HepG2 (cell line): Measurements from ENCODE around the gene CMIP. TPM values are rescaled to one million over a fixed set of nuclear protein-coding genes. Genes with fewer than 3 reads are reported as not detected.

ENCODE experiments used
- AHR ChIP-seq: IDR thresholded peaks from 2 replicates; pipeline ENCODE4 v1.6.1; 2018; ENCODE audit warnings: missing genetic modification reagents, missing compliant biosample characterization
- ATF2 ChIP-seq: sonication (generic); formaldehyde crosslinking; IDR thresholded peaks from 2 replicates; pipeline ENCODE4 v1.4.0; 2020; ENCODE audit warnings: missing genetic modification reagents
- BHLHE40 ChIP-seq: IDR thresholded peaks from 2 replicates; pipeline ENCODE4 v1.6.1; 2011; ENCODE audit warnings: low read length, improper control_type of control experiment
- DR1 ChIP-seq: sonication (generic); formaldehyde crosslinking; IDR thresholded peaks from 2 replicates; pipeline ENCODE4 v1.8.0; 2021; ENCODE audit warnings: mild to moderate bottlenecking, missing genetic modification reagents, inconsistent platforms
- HMG20A ChIP-seq: IDR thresholded peaks from 2 replicates; pipeline ENCODE4 v1.6.1; 2016; ENCODE audit warnings: borderline replicate concordance
- IRF1 ChIP-seq: sonication (generic); formaldehyde crosslinking; IDR thresholded peaks from 2 replicates; pipeline ENCODE4 v1.4.0; 2020; ENCODE audit warnings: low read depth, mild to moderate bottlenecking, missing genetic modification reagents
- MTA1 ChIP-seq: sonication (generic); formaldehyde crosslinking; IDR thresholded peaks from 2 replicates; pipeline ENCODE4 v1.4.0; 2020; ENCODE audit warnings: missing genetic modification reagents, mild to moderate bottlenecking, borderline replicate concordance
- NBN ChIP-seq: fragments of 450-650 bp; conservative IDR thresholded peaks from 2 replicates; pipeline ENCODE4 v1.6.1; 2017
- NFIC ChIP-seq: IDR thresholded peaks from 2 replicates; pipeline ENCODE4 v1.6.1; 2012; ENCODE audit warnings: mild to moderate bottlenecking, low read length, inconsistent platforms
- NPAS2 ChIP-seq: sonication (generic); formaldehyde crosslinking; IDR thresholded peaks from 2 replicates; pipeline ENCODE4 v1.8.0; 2022; ENCODE audit warnings: mild to moderate bottlenecking, missing genetic modification reagents, borderline replicate concordance
- PHF21A ChIP-seq: sonication (generic); formaldehyde crosslinking; IDR thresholded peaks from 2 replicates; pipeline ENCODE4 v1.5.0; 2020; ENCODE audit warnings: mild to moderate bottlenecking, missing genetic modification reagents
- RBM22 ChIP-seq: fragments of 200-400 bp; formaldehyde crosslinking; optimal IDR thresholded peaks from 2 replicates; pipeline ENCODE3; 2017; ENCODE audit warnings: mild to moderate bottlenecking, low read length, moderate library complexity
- SAFB2 ChIP-seq: sonication (generic); formaldehyde crosslinking; IDR thresholded peaks from 2 replicates; pipeline ENCODE4 v1.5.1; 2020; ENCODE audit warnings: missing genetic modification reagents, low read depth, mild to moderate bottlenecking, borderline replicate concordance
- SRSF4 ChIP-seq: fragments of 200-400 bp; formaldehyde crosslinking; IDR thresholded peaks from one replicate; pipeline ENCODE4 v1.6.1; 2018; ENCODE audit warnings: mild to moderate bottlenecking, low read depth, low read length, moderate library complexity; ENCODE audit not compliant: poor library complexity, severe bottlenecking
- TEAD3 ChIP-seq: optimal IDR thresholded peaks from 2 replicates; pipeline ENCODE3; 2016; ENCODE audit warnings: borderline replicate concordance
- ZNF263 ChIP-seq: sonication (generic); formaldehyde crosslinking; IDR thresholded peaks from 2 replicates; pipeline ENCODE4 v1.4.0; 2020; ENCODE audit warnings: missing genetic modification reagents
- ZNF34 ChIP-seq: sonication (generic); formaldehyde crosslinking; IDR thresholded peaks from 2 replicates; pipeline ENCODE4 v1.4.0; 2020; ENCODE audit warnings: mild to moderate bottlenecking, missing genetic modification reagents, borderline replicate concordance
- ZNF431 ChIP-seq: sonication (generic); formaldehyde crosslinking; IDR thresholded peaks from 2 replicates; pipeline ENCODE4 v1.9.0; 2022; ENCODE audit warnings: missing genetic modification reagents, low read depth, mild to moderate bottlenecking, borderline replicate concordance
- ZNF530 ChIP-seq: sonication (generic); formaldehyde crosslinking; IDR thresholded peaks from 2 replicates; pipeline ENCODE4 v1.5.0; 2020; ENCODE audit warnings: low read depth, mild to moderate bottlenecking, missing genetic modification reagents
- ZNF781 ChIP-seq: sonication (generic); formaldehyde crosslinking; IDR thresholded peaks from 2 replicates; pipeline ENCODE4 v1.5.1; 2020; ENCODE audit warnings: borderline replicate concordance, mild to moderate bottlenecking, missing genetic modification reagents; ENCODE audit errors: not compliant biosample characterization
- ZNF841 ChIP-seq: sonication (generic); formaldehyde crosslinking; IDR thresholded peaks from 2 replicates; pipeline ENCODE4 v1.8.1; 2023; ENCODE audit warnings: missing genetic modification reagents, borderline replicate concordance
- ZNF883 ChIP-seq: sonication (generic); formaldehyde crosslinking; IDR thresholded peaks from 2 replicates; pipeline ENCODE4 v1.5.1; 2020; ENCODE audit warnings: mild to moderate bottlenecking, missing genetic modification reagents; ENCODE audit errors: not compliant biosample characterization
- polyA plus RNA-seq, 8 experiments: library from polyadenylated mRNA; depleted of rRNA in 3 of 8; stranded (reverse) in 7 of 8; unstranded in 1 of 8; fragments of >200 nt; fragmentation: Illumina TruSeq in 4 of 8; extraction: Trizol in 4 of 8; gene quantifications; 2 replicates each; pipeline versions ENCODE4 v1.2.1 to v1.2.3, GENCODE V29; 2011 to 2016; ENCODE audit warnings: low read depth in 4 of 8, missing spikeins in 1 of 8, mixed read lengths in 1 of 8; ENCODE audit not compliant: insufficient read depth in 1 of 8
- total RNA-seq, 5 experiments: library from RNA; depleted of rRNA; stranded (reverse); fragments of >200 nt; fragmentation: Illumina TruSeq; extraction: Trizol; gene quantifications; 2 replicates each; pipeline ENCODE4 v1.2.3, GENCODE V29; 2016; ENCODE audit warnings: low read depth in 1 of 5
- TF ChIP-seq, protein P1 (sequence below): sonication (generic); formaldehyde crosslinking; IDR thresholded peaks from 2 replicates; pipeline ENCODE4 v1.8.1; 2023; ENCODE audit warnings: missing genetic modification reagents, inconsistent platforms, borderline replicate concordance
- TF ChIP-seq, protein P2 (sequence below): sonication (generic); formaldehyde crosslinking; IDR thresholded peaks from 2 replicates; pipeline ENCODE4 v1.5.0; 2020; ENCODE audit warnings: mild to moderate bottlenecking, missing genetic modification reagents

The CMIP gene
- total and polyA plus RNA-seq, 2 of the 13 experiments (the other 11 are each of a cell fraction or from before 2014, with no cell fraction given) = 10.9 to 18.1 TPM

- no peak for TF ChIP-seq RBM22
- TF ChIP-seq BHLHE40 = no peak
- no peak for TF ChIP-seq ZNF530 (CRISPR knock-in tag)
- no peak for TF ChIP-seq TEAD3 (CRISPR knock-in tag)
- peak; percentile 100 for TF ChIP-seq PHF21A
- TF ChIP-seq DR1 (CRISPR knock-in tag) = no peak
- TF ChIP-seq, protein P1, sequence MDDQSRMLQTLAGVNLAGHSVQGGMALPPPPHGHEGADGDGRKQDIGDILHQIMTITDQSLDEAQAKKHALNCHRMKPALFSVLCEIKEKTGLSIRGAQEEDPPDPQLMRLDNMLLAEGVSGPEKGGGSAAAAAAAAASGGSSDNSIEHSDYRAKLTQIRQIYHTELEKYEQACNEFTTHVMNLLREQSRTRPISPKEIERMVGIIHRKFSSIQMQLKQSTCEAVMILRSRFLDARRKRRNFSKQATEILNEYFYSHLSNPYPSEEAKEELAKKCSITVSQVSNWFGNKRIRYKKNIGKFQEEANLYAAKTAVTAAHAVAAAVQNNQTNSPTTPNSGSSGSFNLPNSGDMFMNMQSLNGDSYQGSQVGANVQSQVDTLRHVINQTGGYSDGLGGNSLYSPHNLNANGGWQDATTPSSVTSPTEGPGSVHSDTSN = no peak
- no peak for TF ChIP-seq NPAS2
- TF ChIP-seq NBN = no peak
- TF ChIP-seq SAFB2 (CRISPR knock-in tag) = peak; percentile 73; the same call in 1 of the 2 replicates
- peak; percentile 100 for TF ChIP-seq ZNF431
- no peak for TF ChIP-seq ZNF841 (CRISPR knock-in tag)
- TF ChIP-seq SRSF4 = no peak
- TF ChIP-seq IRF1 = no peak
- TF ChIP-seq ZNF883 (CRISPR knock-in tag) = no peak
- no peak for TF ChIP-seq ZNF34 (CRISPR knock-in tag)
- peak; percentile 95 for TF ChIP-seq MTA1 (CRISPR knock-in tag)
- peak; percentile 80 for TF ChIP-seq ATF2 (CRISPR knock-in tag)
- peak; percentile 73; the same call in 1 of the 2 replicates for TF ChIP-seq HMG20A
- 0 out of 2 replicates have a peak, but pooled peaks have one; percentile 78 for TF ChIP-seq NFIC
- TF ChIP-seq AHR (CRISPR knock-in tag) = no peak
- peak; percentile 90 for TF ChIP-seq ZNF263
- TF ChIP-seq ZNF781 (CRISPR knock-in tag) = no peak
- TF ChIP-seq, protein P2, sequence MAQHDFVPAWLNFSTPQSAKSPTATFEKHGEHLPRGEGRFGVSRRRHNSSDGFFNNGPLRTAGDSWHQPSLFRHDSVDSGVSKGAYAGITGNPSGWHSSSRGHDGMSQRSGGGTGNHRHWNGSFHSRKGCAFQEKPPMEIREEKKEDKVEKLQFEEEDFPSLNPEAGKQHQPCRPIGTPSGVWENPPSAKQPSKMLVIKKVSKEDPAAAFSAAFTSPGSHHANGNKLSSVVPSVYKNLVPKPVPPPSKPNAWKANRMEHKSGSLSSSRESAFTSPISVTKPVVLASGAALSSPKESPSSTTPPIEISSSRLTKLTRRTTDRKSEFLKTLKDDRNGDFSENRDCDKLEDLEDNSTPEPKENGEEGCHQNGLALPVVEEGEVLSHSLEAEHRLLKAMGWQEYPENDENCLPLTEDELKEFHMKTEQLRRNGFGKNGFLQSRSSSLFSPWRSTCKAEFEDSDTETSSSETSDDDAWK = no peak
Measured at GRCh38 chr16:81548876-81549546, 104.4 kb downstream of the CMIP start (continued).
